Muscle of leg (tissue), 11 donors: ENCODE results near the gene ABHD15. TPM values are rescaled to one million over a fixed set of nuclear protein-coding genes. Genes with fewer than 3 reads are reported as not detected.

Experiments
- DNase-seq: peaks from one replicate; pipeline ENCODE4 v3.0.0; 2013
- H3K27ac ChIP-seq: one replicate; pipeline ENCODE4 v1.5.1; 2013; ENCODE audit warnings: mild to moderate bottlenecking, low read length, control low read depth
- H3K27me3 ChIP-seq: one replicate; pipeline ENCODE4 v1.6.1; 2013; ENCODE audit warnings: low read length; ENCODE audit not compliant: control insufficient read depth, insufficient read depth
- H3K36me3 ChIP-seq: one replicate; pipeline ENCODE4 v1.6.1; 2013; ENCODE audit warnings: low read length; ENCODE audit not compliant: control insufficient read depth, insufficient read depth
- H3K4me1 ChIP-seq: one replicate; pipeline ENCODE4 v1.6.1; 2013; ENCODE audit warnings: low read length; ENCODE audit not compliant: control insufficient read depth, insufficient read depth
- H3K4me3 ChIP-seq: one replicate; pipeline ENCODE4 v1.5.1; 2013; ENCODE audit warnings: low read length, control low read depth
- H3K9me3 ChIP-seq: replicated peaks from 2 replicates; pipeline ENCODE4 v1.6.1; 2013; ENCODE audit warnings: low read depth, low read length; ENCODE audit not compliant: control insufficient read depth
- WGBS: methylation state at CpG from one replicate; pipeline ENCODE4 v1.1.5; 2013; ENCODE audit warnings: missing lambda C conversion rate; ENCODE audit not compliant: insufficient coverage; 5-methylcytosine and 5-hydroxymethylcytosine counted together
- polyA plus RNA-seq, 8 donors: library from polyadenylated mRNA; unstranded; fragments of 120-200 nt; gene quantifications; one replicate each; pipeline versions ENCODE4 v1.2.1 to v1.2.3, GENCODE V29; 2013; ENCODE audit warnings: inconsistent platforms in 1 of 8, low replicate concordance in 1 of 8; ENCODE audit not compliant: insufficient read length in 8 of 8, insufficient read depth in 1 of 8
- total RNA-seq: library from RNA; stranded (reverse); fragments of 120-200 nt; gene quantifications from one replicate; pipeline ENCODE4 v1.2.4, GENCODE V29; 2013

ABHD15 gene
- total and polyA plus RNA-seq, 9 donors: 3.1 to 4.7 (median 3.4) TPM

GRCh38 chr17:29581583-29582253 is 14.9 kb upstream of the ABHD15 start:
- Histone ChIP-seq H3K4me1 (peaks cover 70% of the 10 kb centered on the region), H3K27ac (no peak overlapping the region), H3K9me3 (no peaks in the 10 kb centered on the region), H3K4me3 (no peak overlapping the region), H3K27me3 (no peaks in the 10 kb centered on the region), H3K36me3 (peaks cover 79% of the 10 kb centered on the region)
- WGBS: 91% methylated on average over 13 of the region's 20 CpGs
- no peak for DNase-seq

- no peaks in the 10 kb centered on the region for H3K9me3 ChIP-seq
- peaks cover 91% of the 10 kb centered on the region for H3K36me3 ChIP-seq
- H3K27me3 ChIP-seq: no peaks in the 10 kb centered on the region
- no peak overlapping the region for H3K4me3 ChIP-seq
- DNase-seq: peak; percentile 81
- H3K27ac ChIP-seq: no peak overlapping the region
- 62% methylated on average over 10 of the region's 15 CpGs for WGBS
- peaks cover 61% of the 10 kb centered on the region for H3K4me1 ChIP-seq
Measured at GRCh38 chr17:29579866-29580771, 13.3 kb upstream of the ABHD15 start.

DNA sequence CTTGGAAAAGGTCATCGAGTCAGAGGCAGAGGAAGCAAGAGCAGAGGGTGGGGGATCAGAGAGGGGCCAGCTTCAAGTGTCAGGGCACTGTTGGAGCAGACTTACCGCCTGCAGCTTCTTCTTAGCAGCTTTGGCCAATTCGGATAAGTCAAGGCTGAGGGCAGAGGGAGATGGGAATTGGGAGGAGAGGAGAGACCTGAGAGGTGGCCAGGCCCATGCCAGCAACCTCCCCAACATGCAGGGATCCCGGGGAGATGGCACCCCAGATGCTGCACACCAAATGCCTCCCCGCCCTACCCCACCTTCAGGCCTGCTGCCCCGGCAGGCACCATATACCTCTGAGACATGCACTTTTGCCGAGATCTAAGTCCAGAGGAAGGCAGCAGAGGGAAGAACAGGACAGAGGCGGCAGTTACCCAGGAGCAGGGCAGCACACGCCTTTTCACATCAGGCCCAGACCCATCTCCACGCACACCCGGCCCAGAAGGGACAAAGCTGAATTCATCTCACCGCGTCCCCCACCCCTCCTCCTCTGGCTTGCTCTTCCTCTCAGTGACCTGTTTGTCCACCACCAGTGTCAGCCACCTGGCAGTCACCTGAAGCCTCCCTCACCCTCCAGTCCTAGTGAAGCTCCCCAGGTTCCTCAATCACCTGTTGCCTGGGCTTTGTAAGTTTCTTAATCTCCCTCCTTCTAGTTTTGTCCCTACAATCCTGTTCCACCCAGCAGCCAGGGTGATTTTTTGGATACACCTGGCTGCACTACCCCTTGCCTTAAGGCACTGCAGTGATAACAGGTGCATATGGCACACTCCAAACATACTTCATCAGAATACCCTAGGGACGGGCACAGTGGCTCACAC is 12.0 kb upstream of the ABHD15 start:
- Histone ChIP-seq H3K4me1 (peaks cover 52% of the 10 kb centered on the region), H3K27ac (no peak overlapping the region), H3K27me3 (no peaks in the 10 kb centered on the region), H3K9me3 (no peaks in the 10 kb centered on the region), H3K36me3 (peaks cover 99% of the 10 kb centered on the region), H3K4me3 (no peak overlapping the region)
- peak; percentile 9 for DNase-seq
- WGBS: 86% methylated on average over 12 of the region's 14 CpGs

GRCh38 chr17:29577385-29578211 is 10.8 kb upstream of the ABHD15 start:
- H3K9me3 ChIP-seq: no peaks in the 10 kb centered on the region
- H3K27ac ChIP-seq: peak overlapping the region; percentile 71

DNA sequence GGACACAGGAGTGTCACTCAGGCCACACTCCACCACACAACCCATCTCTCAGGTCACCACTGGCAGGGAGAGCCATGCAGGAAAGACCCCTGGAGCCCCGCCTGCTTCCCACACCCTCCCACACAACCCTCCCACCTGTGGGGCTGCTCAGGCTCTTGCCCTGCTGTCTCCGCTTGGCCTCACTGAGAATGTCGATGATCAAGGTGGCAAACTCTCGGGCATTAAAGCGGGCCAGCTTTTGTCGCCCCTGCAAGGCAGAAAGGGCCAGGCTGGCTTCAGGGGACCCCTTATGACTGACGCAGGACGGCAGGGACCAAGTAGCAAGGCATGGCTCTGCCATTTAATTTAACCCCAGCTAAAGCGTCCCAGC is 10.1 kb upstream of the ABHD15 start:
- Histone ChIP-seq H3K27ac (peak overlapping the region; percentile 71), H3K9me3 (no peaks in the 10 kb centered on the region), H3K27me3 (no peaks in the 10 kb centered on the region), H3K4me3 (no peak overlapping the region), H3K4me1 (peaks cover 47% of the 10 kb centered on the region), H3K36me3 (peaks cover 93% of the 10 kb centered on the region)
- 91% methylated on average over 8 of the region's 9 CpGs for WGBS
- DNase-seq: no peak

More at GRCh38 chr17:29577385-29578211, 10.8 kb upstream of the ABHD15 start:
- Histone ChIP-seq H3K27me3 (no peaks in the 10 kb centered on the region), H3K36me3 (peaks cover 94% of the 10 kb centered on the region), H3K4me3 (no peak overlapping the region), H3K4me1 (peaks cover 48% of the 10 kb centered on the region)
- DNase-seq: peak; percentile 81
- WGBS: 58% methylated on average over 13 of the region's 22 CpGs

GRCh38 chr17:29576214-29577000 is 9.6 kb upstream of the ABHD15 start:
- Histone ChIP-seq H3K4me3 (no peak overlapping the region), H3K9me3 (no peaks in the 10 kb centered on the region), H3K27me3 (no peaks in the 10 kb centered on the region), H3K36me3 (peaks cover 93% of the 10 kb centered on the region), H3K4me1 (peaks cover 49% of the 10 kb centered on the region), H3K27ac (no peak overlapping the region)
- WGBS: 83% methylated on average over 26 of the region's 37 CpGs
- peak; percentile 5 for DNase-seq

- peak; percentile 12 for DNase-seq
- no peaks in the 10 kb centered on the region for H3K9me3 ChIP-seq
- no peak overlapping the region for H3K27ac ChIP-seq
- peaks cover 44% of the 10 kb centered on the region for H3K4me1 ChIP-seq
- no peaks in the 10 kb centered on the region for H3K27me3 ChIP-seq
- peaks cover 93% of the 10 kb centered on the region for H3K36me3 ChIP-seq
- no peak overlapping the region for H3K4me3 ChIP-seq
- WGBS: 77% methylated on average over 18 of the region's 28 CpGs
Measured at GRCh38 chr17:29575511-29576213, 8.8 kb upstream of the ABHD15 start.

DNA sequence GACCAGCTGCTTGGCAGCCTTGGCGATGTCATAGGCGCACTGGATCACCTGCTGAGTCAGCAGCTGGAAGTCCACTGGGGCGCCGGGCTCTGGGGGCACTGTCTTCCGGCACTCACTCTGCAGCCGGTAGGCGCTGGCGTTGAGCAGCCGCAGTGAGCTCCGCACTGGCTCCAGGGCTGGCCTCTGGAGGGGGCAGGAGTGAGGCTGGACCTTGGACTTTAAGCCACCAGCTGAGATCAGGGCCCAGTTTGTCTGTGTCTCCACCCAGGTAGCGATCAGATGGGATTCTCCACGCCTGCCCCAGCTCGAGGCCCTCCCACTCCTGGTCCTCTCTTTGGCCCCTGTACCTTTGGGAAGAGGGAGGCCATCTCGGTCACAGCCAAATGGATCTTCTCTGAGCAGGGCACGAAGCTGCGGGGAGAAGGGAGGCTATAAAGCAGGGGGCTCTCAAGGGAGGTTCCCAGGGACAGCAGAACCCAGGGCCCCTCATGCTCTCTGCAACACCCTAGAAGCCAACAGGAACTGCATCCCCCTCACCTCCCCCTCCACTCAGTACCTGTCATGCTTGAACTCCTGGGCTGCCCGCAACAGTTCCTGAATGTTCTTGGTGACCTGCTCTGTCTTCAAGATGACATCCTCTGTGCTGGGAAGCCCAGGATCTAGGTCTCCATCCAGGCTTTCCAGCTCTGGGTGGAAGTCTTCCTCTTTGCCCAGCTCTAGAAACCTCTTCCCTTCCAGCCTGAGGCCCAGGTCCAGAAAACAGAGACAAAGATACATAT is 8.1 kb upstream of the ABHD15 start:
- peak; percentile 27 for DNase-seq
- peaks cover 40% of the 10 kb centered on the region for H3K4me1 ChIP-seq
- H3K9me3 ChIP-seq: no peaks in the 10 kb centered on the region
- no peak overlapping the region for H3K4me3 ChIP-seq
- no peak overlapping the region for H3K27ac ChIP-seq
- no peaks in the 10 kb centered on the region for H3K27me3 ChIP-seq
- WGBS: 71% methylated on average over 13 of the region's 17 CpGs
- H3K36me3 ChIP-seq: peaks cover 87% of the 10 kb centered on the region
